ENCODE measurements around the gene TMEM150A. TPM values are rescaled to one million over a fixed set of nuclear protein-coding genes. Genes with fewer than 3 reads are reported as not detected.

Gene TMEM150A
- total RNA-seq, 1 donor = 20.6 TPM

- Histone ChIP-seq H3K79me2 (ENCODE audit: insufficient read depth, low read length) (peaks cover 17% of the 10 kb centered on the region), H4K20me1 (ENCODE audit: insufficient read depth, low read length) (peaks cover 4% of the 10 kb centered on the region), H3K27me3 (ENCODE audit: insufficient read depth, low read length) (no peaks in the 10 kb centered on the region), H3K4me1 (ENCODE audit: insufficient read depth, low read length) (peaks cover 37% of the 10 kb centered on the region), H3K4me3 (ENCODE audit: insufficient read depth, low read length) (peak overlapping the region; percentile 67), H2AFZ (ENCODE audit: low read length) (no peak overlapping the region), H3K4me2 (ENCODE audit: insufficient read depth, low read length) (peak overlapping the region; percentile 78), H3K27ac (ENCODE audit: low read depth, low read length) (peak overlapping the region; percentile 13), H3K36me3 (ENCODE audit: insufficient read depth, low read length) (no peaks in the 10 kb centered on the region), H3K9me3 (ENCODE audit: low read depth, low read length) (no peaks in the 10 kb centered on the region)
- peak; percentile 96 for DNase-seq (ENCODE audit: insufficient read length, low spot score, missing footprints)
- TF ChIP-seq CTCF (IDR thresholded peaks at IDR 0.05; ENCODE audit: extremely low read depth, low read depth, low read length) = no peak
Observed at GRCh38 chr2:85585781-85586105, 16.8 kb downstream of the TMEM150A start.

GRCh38 chr2:85584857-85585780 is 17.4 kb downstream of the TMEM150A start:
- Histone ChIP-seq H3K4me2 (ENCODE audit: insufficient read depth, low read length) (peak overlapping the region; percentile 78), H2AFZ (ENCODE audit: low read length) (peak overlapping the region; percentile 49), H3K36me3 (ENCODE audit: insufficient read depth, low read length) (no peaks in the 10 kb centered on the region), H3K9me3 (ENCODE audit: low read depth, low read length) (no peaks in the 10 kb centered on the region), H4K20me1 (ENCODE audit: insufficient read depth, low read length) (peaks cover 4% of the 10 kb centered on the region), H3K27me3 (ENCODE audit: insufficient read depth, low read length) (peaks cover 1% of the 10 kb centered on the region), H3K27ac (ENCODE audit: low read depth, low read length) (peak overlapping the region; percentile 13), H3K4me3 (ENCODE audit: insufficient read depth, low read length) (peak overlapping the region; percentile 67), H3K4me1 (ENCODE audit: insufficient read depth, low read length) (peaks cover 32% of the 10 kb centered on the region), H3K79me2 (ENCODE audit: insufficient read depth, low read length) (peaks cover 17% of the 10 kb centered on the region)
- peak; percentile 91 for DNase-seq (ENCODE audit: insufficient read length, low spot score, missing footprints)
- TF ChIP-seq CTCF (IDR thresholded peaks at IDR 0.05; ENCODE audit: extremely low read depth, low read depth, low read length) = no peak

DNA sequence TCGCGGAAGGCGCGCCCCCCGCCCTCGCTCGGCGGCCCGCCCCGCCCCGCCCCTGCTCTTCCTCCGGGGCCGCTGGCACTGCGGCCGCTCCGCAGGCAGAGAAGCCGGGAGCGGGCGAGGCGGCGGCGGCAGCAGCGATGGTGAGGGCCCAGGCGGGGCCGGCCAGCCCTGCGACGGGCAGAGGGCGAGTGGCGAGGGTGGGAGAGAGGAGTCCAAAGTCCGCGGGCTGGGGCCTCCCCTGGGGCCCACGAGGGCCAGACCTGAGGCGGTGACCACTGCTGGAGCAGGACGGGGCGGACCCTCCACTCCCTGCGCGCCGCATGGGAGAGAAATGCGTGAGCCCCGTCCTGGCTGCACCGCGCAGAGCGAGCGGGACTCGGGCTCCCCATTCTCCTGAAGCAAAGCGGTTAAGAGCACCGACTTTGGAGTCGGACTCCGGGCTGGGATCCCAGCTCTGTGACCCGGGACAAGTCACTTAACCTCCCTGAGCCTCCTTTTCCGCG is 18.1 kb downstream of the TMEM150A start, which contains the start of gene VAMP5:
Gene VAMP5 (plus strand): TSS at position 78 of the 503 bp plus-strand sequence. CDS start 60 bp downstream, at position 138.
- H3K79me2 ChIP-seq (ENCODE audit: insufficient read depth, low read length) = peaks cover 17% of the 10 kb centered on the region
- peak within 1 kb of the TSS; percentile 78 for H3K4me2 ChIP-seq (ENCODE audit: insufficient read depth, low read length)
- no peaks in the 10 kb centered on the region for H3K9me3 ChIP-seq (ENCODE audit: low read depth, low read length)
- H3K27ac ChIP-seq (ENCODE audit: low read depth, low read length) = peak within 1 kb of the TSS; percentile 13
- H3K27me3 ChIP-seq (ENCODE audit: insufficient read depth, low read length) = peaks cover 3% of the 10 kb centered on the region
- no peaks in the 10 kb centered on the region for H4K20me1 ChIP-seq (ENCODE audit: insufficient read depth, low read length)
- DNase-seq (ENCODE audit: insufficient read length, low spot score, missing footprints) = peak; percentile 90
- H3K4me1 ChIP-seq (ENCODE audit: insufficient read depth, low read length) = peaks cover 25% of the 10 kb centered on the region
- H2AFZ ChIP-seq (ENCODE audit: low read length) = peak within 1 kb of the TSS; percentile 78
- no peaks in the 10 kb centered on the region for H3K36me3 ChIP-seq (ENCODE audit: insufficient read depth, low read length)
- TF ChIP-seq CTCF (IDR thresholded peaks at IDR 0.05; ENCODE audit: extremely low read depth, low read depth, low read length) = no peak
- H3K4me3 ChIP-seq (ENCODE audit: insufficient read depth, low read length) = peak within 1 kb of the TSS; percentile 67

Measured in osteoblast (primary cell).